Tongue (tissue), 2 donors: ENCODE results near the gene CFAP54. TPM values are rescaled to one million over a fixed set of nuclear protein-coding genes. Genes with fewer than 3 reads are reported as not detected.
"Not testable (repeated sequence)": the region's sequence is repeated elsewhere in the genome, so short reads cannot be mapped to it uniquely, and the experiment has no call there.

ENCODE experiments used
- DNase-seq: peaks from one replicate; pipeline ENCODE4 v3.0.0-alpha.2; 2015
- total RNA-seq: library from RNA; depleted of rRNA; stranded (reverse); fragments of >200 nt; gene quantifications from one replicate; pipeline ENCODE4 v1.2.3, GENCODE V29; 2014

The CFAP54 gene
- total RNA-seq, 1 donor from 2014 or later, result 1.6 TPM

- no peak for DNase-seq
These were observed 146.5 kb downstream of the CFAP54 start for GRCh38 chr12:96635844-96636243.

- DNase-seq, result no peak
These were observed 147.5 kb downstream of the CFAP54 start for GRCh38 chr12:96636895-96637294.

- DNase-seq, result no peak
These were observed 159.5 kb downstream of the CFAP54 start for GRCh38 chr12:96648923-96649322.

- no peak for DNase-seq
These were observed 163.5 kb downstream of the CFAP54 start for GRCh38 chr12:96652870-96653269.

GRCh38 chr12:96658075-96658474 lies 168.7 kb downstream of the CFAP54 start:
- no peak for DNase-seq

GRCh38 chr12:96669786-96670185 lies 180.4 kb downstream of the CFAP54 start:
- DNase-seq, result no peak

GRCh38 chr12:96670334-96670899 lies 181.0 kb downstream of the CFAP54 start:
- no peak for DNase-seq

GRCh38 chr12:96675519-96675918 lies 186.1 kb downstream of the CFAP54 start:
- not testable (repeated sequence) for DNase-seq

GRCh38 chr12:96677363-96677762 lies 188.0 kb downstream of the CFAP54 start:
- no peak for DNase-seq

- peak; percentile 2 for DNase-seq
These were observed 198.3 kb downstream of the CFAP54 start for GRCh38 chr12:96687719-96688118.

- no peak for DNase-seq
These were observed 209.1 kb downstream of the CFAP54 start for GRCh38 chr12:96698521-96698920.

- DNase-seq, result no peak
These were observed 209.6 kb downstream of the CFAP54 start for GRCh38 chr12:96698965-96699364.

- no peak for DNase-seq
These were observed 212.5 kb downstream of the CFAP54 start for GRCh38 chr12:96701856-96702255.

- DNase-seq, result no peak
These were observed 220.9 kb downstream of the CFAP54 start for GRCh38 chr12:96710127-96710745.

- no peak for DNase-seq
These were observed 222.0 kb downstream of the CFAP54 start for GRCh38 chr12:96711364-96711763.

GRCh38 chr12:96714199-96714598 lies 224.8 kb downstream of the CFAP54 start:
- DNase-seq, result no peak

- DNase-seq, result peak; percentile 24
These were observed 230.4 kb downstream of the CFAP54 start for GRCh38 chr12:96719660-96720362.

GRCh38 chr12:96720363-96720705 lies 231.0 kb downstream of the CFAP54 start:
- DNase-seq, result no peak

- DNase-seq, result not testable (repeated sequence)
These were observed 240.1 kb downstream of the CFAP54 start for GRCh38 chr12:96729466-96729865.

- DNase-seq, result no peak
These were observed 240.5 kb downstream of the CFAP54 start for GRCh38 chr12:96729886-96730285.

GRCh38 chr12:96743606-96744005 lies 254.2 kb downstream of the CFAP54 start:
- peak; percentile 38 for DNase-seq

- no peak for DNase-seq
These were observed 260.6 kb downstream of the CFAP54 start for GRCh38 chr12:96749999-96750398.

- DNase-seq, result no peak
These were observed 262.2 kb downstream of the CFAP54 start for GRCh38 chr12:96751626-96752025.

- no peak for DNase-seq
These were observed 262.8 kb downstream of the CFAP54 start for GRCh38 chr12:96752211-96752610.
